K562 (cell line): ENCODE data around the gene PID1.

Source experiments
- BRCA1 ChIP-seq, 2 experiments: fragments of 450-650 bp in 1 of 2; sonication (generic) in 1 of 2; formaldehyde crosslinking in 1 of 2; IDR thresholded peaks; 2 replicates each; pipeline versions ENCODE4 v1.5.0 to v1.6.1; 2017 to 2020; ENCODE audit warnings: mild to moderate bottlenecking in 1 of 2, missing genetic modification reagents in 1 of 2
- CREB3L1 ChIP-seq: fragments of 450-650 bp; IDR thresholded peaks from 2 replicates; pipeline ENCODE4 v1.6.1; 2014; ENCODE audit warnings: low read depth, mild to moderate bottlenecking, moderate library complexity, borderline replicate concordance
- CTCF ChIP-seq, 3 experiments: IDR thresholded peaks in 2 of 3; conservative IDR thresholded peaks in 1 of 3; 2 replicates each; pipeline ENCODE4 v1.5.1; 2011 to 2012; ENCODE audit warnings: low read length in 3 of 3, mild to moderate bottlenecking in 3 of 3, control low read depth in 2 of 3, improper control_type of control experiment in 1 of 3, inconsistent platforms in 1 of 3, low read depth in 1 of 3, mixed read lengths in 1 of 3, moderate library complexity in 1 of 3; ENCODE audit not compliant: insufficient read depth in 2 of 3
- NCOA2 ChIP-seq, 2 experiments: fragments of 450-650 bp; IDR thresholded peaks; 2 replicates each; pipeline ENCODE4 v1.6.1; 2018; ENCODE audit warnings: mild to moderate bottlenecking in 2 of 2, moderate library complexity in 1 of 2; ENCODE audit not compliant: partially characterized antibody in 2 of 2
- PHF8 ChIP-seq: fragments of 200-600 bp; sonication (generic); IDR thresholded peaks from 2 replicates; pipeline ENCODE4 v1.6.1; 2012; ENCODE audit warnings: mixed run types, mild to moderate bottlenecking, inconsistent platforms, low read length, moderate library complexity, borderline replicate concordance
- PTBP1 ChIP-seq: fragments of 200-400 bp; formaldehyde crosslinking; IDR thresholded peaks from 2 replicates; pipeline ENCODE4 v1.6.1; 2017; ENCODE audit warnings: low read depth, low read length
- SP1 ChIP-seq: sonication (generic); formaldehyde crosslinking; IDR thresholded peaks from 2 replicates; pipeline ENCODE4 v1.8.1; 2022; ENCODE audit warnings: mild to moderate bottlenecking, missing genetic modification reagents
- TAF1 ChIP-seq: IDR thresholded peaks from 2 replicates; pipeline ENCODE4 v1.6.1; 2011; ENCODE audit warnings: mild to moderate bottlenecking, low read length, moderate library complexity; ENCODE audit not compliant: insufficient read depth, control insufficient read depth, severe bottlenecking; ENCODE audit errors: extremely low read depth
- TEAD1 ChIP-seq, 2 experiments: fragments of 450-650 bp in 1 of 2; sonication (generic) in 1 of 2; formaldehyde crosslinking; IDR thresholded peaks; 2 replicates each; pipeline versions ENCODE4 v1.4.0 to v1.8.0; 2020 to 2022; ENCODE audit warnings: mild to moderate bottlenecking in 2 of 2, missing genetic modification reagents in 1 of 2
- YBX1 ChIP-seq: fragments of 450-650 bp; IDR thresholded peaks from 2 replicates; pipeline ENCODE4 v1.7.1; 2016; ENCODE audit warnings: mild to moderate bottlenecking
- YY1 ChIP-seq, 3 experiments: IDR thresholded peaks; 2 replicates each; pipeline ENCODE4 v1.6.1; 2011; ENCODE audit warnings: low read length in 2 of 3, mild to moderate bottlenecking in 2 of 3, moderate library complexity in 2 of 3, borderline replicate concordance in 1 of 3, control low read depth in 1 of 3, low read depth in 1 of 3; ENCODE audit not compliant: insufficient read depth in 3 of 3, insufficient replicate concordance in 2 of 3, control insufficient read depth in 1 of 3, insufficient read length in 1 of 3; ENCODE audit errors: extremely low read depth in 1 of 3
- ZBTB33 ChIP-seq: sonication (generic); formaldehyde crosslinking; IDR thresholded peaks from 2 replicates; pipeline ENCODE4 v1.8.1; 2023; ENCODE audit warnings: mild to moderate bottlenecking, missing genetic modification reagents
- ZNF274 ChIP-seq: IDR thresholded peaks from 2 replicates; pipeline ENCODE4 v1.6.1; 2011; ENCODE audit warnings: low read depth, mild to moderate bottlenecking, low read length, moderate library complexity, borderline replicate concordance

GRCh38 chr2:229175497-229175863, 95.6 kb downstream of the PID1 start:
- TF ChIP-seq BRCA1 (IDR thresholded peaks at IDR 0.05) = no peak
- TF ChIP-seq BRCA1 (CRISPR knock-in tag; IDR thresholded peaks at IDR 0.05) = no peak
- no peak for TF ChIP-seq YY1 (IDR thresholded peaks at IDR 0.05; ENCODE audit: borderline replicate concordance in 1 of 3, control insufficient read depth in 1 of 3, extremely low read depth in 1 of 3, insufficient read depth in 3 of 3, insufficient read length in 1 of 3, insufficient replicate concordance in 2 of 3, low read depth in 1 of 3, low read length in 2 of 3)
- TF ChIP-seq NCOA2 (IDR thresholded peaks at IDR 0.05; ENCODE audit: partially characterized antibody in 2 of 2) = no peak
- no peak for TF ChIP-seq ZBTB33
- TF ChIP-seq PHF8 = no peak
- TF ChIP-seq CREB3L1 = no peak
- TF ChIP-seq SP1 = no peak
- TF ChIP-seq TAF1 = no peak
- TF ChIP-seq TEAD1 (CRISPR knock-in tag; IDR thresholded peaks at IDR 0.05) = no peak
- no peak for TF ChIP-seq ZNF274
- no peak for TF ChIP-seq YBX1
- TF ChIP-seq CTCF (IDR thresholded peaks at IDR 0.05 in 2 of 3, conservative IDR thresholded peaks at IDR 0.05 in 1 of 3; ENCODE audit: insufficient read depth in 2 of 3, low read depth in 1 of 3, low read length in 3 of 3) = no peak
- TF ChIP-seq PTBP1 = no peak
